ENCODE data around the gene CD38. TPM values are rescaled to one million over a fixed set of nuclear protein-coding genes. Genes with fewer than 3 reads are reported as not detected.
"Not testable (repeated sequence)": the region's sequence is repeated elsewhere in the genome, so short reads cannot be mapped to it uniquely, and the experiment has no call there.

The CD38 gene
- total RNA-seq, 2 donors from 2014 or later, result 0.78 to 2.6 TPM

DNA sequence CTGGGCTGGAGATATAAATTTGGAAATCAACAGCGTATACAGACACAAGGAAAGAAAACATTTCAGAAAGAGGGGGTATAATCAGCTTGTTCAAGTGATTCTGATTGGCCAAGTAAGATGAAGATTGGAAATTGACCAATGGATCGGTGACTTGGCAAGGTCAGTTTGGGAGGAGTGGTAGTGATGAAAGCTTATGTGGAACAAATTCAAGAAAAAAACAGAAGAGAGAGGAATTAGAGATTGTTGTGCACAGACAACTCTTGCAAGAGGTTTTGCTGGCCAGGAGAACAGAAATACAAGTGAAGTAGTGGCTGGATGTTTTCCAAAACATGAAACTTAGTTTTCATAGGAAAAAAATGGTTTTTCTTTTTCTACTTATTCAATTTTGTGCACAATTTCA is 16.3 kb downstream of the CD38 start:
- 76 to 81% methylated on average over 2 of the region's 2 CpGs for WGBS, 2 donors
- no peak for DNase-seq
- TF ChIP-seq POLR2A (IDR thresholded peaks at IDR 0.05), result no peak
- TF ChIP-seq, protein P1, sequence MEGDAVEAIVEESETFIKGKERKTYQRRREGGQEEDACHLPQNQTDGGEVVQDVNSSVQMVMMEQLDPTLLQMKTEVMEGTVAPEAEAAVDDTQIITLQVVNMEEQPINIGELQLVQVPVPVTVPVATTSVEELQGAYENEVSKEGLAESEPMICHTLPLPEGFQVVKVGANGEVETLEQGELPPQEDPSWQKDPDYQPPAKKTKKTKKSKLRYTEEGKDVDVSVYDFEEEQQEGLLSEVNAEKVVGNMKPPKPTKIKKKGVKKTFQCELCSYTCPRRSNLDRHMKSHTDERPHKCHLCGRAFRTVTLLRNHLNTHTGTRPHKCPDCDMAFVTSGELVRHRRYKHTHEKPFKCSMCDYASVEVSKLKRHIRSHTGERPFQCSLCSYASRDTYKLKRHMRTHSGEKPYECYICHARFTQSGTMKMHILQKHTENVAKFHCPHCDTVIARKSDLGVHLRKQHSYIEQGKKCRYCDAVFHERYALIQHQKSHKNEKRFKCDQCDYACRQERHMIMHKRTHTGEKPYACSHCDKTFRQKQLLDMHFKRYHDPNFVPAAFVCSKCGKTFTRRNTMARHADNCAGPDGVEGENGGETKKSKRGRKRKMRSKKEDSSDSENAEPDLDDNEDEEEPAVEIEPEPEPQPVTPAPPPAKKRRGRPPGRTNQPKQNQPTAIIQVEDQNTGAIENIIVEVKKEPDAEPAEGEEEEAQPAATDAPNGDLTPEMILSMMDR (IDR thresholded peaks at IDR 0.05), result no peak

GRCh38 chr4:15794905-15795304 is 16.8 kb downstream of the CD38 start:
- Histone ChIP-seq H3K36me3 (replicated peaks in 1 of 2; ENCODE audit: insufficient read depth in 1 of 2, low read depth in 2 of 2) (no peaks in the 10 kb centered on the region), H3K9me3 (no peaks in the 10 kb centered on the region), H3K4me3 (no peak overlapping the region), H3K27me3 (no peaks in the 10 kb centered on the region), H3K4me1 (no peaks in the 10 kb centered on the region), H3K27ac (no peak overlapping the region)
- 22 to 49% methylated on average over 1 of the region's 1 CpG for WGBS, 2 donors
- intact Hi-C loops (cut with DNase I), result no loop called here
- TF ChIP-seq, protein P1 (IDR thresholded peaks at IDR 0.05), result no peak
- no peak for TF ChIP-seq POLR2A (IDR thresholded peaks at IDR 0.05)
- ATAC-seq (no peak), DNase-seq (no peak)

More for the DNA sequence above, 16.3 kb downstream of the CD38 start:
- H3K27me3 ChIP-seq, result no peaks in the 10 kb centered on the region
- H3K4me1 ChIP-seq, result no peaks in the 10 kb centered on the region
- intact Hi-C loops (cut with DNase I), result no loop called here
- no peak overlapping the region for H3K4me3 ChIP-seq
- no peak overlapping the region for H3K27ac ChIP-seq
- no peaks in the 10 kb centered on the region for H3K9me3 ChIP-seq
- no peak for ATAC-seq
- no peaks in the 10 kb centered on the region for H3K36me3 ChIP-seq (replicated peaks in 1 of 2; ENCODE audit: insufficient read depth in 1 of 2, low read depth in 2 of 2)

GRCh38 chr4:15797320-15797719 is 19.2 kb downstream of the CD38 start:
- H3K36me3 ChIP-seq (replicated peaks in 1 of 2; ENCODE audit: insufficient read depth in 1 of 2, low read depth in 2 of 2), result no peaks in the 10 kb centered on the region
- no peaks in the 10 kb centered on the region for H3K27me3 ChIP-seq
- H3K4me3 ChIP-seq, result no peak overlapping the region
- no peaks in the 10 kb centered on the region for H3K4me1 ChIP-seq
- no peaks in the 10 kb centered on the region for H3K9me3 ChIP-seq
- DNase-seq, result no peak
- TF ChIP-seq, protein P1 (IDR thresholded peaks at IDR 0.05), result no peak
- intact Hi-C loops (cut with DNase I), result no loop called here
- no peak for ATAC-seq
- WGBS, 2 donors, result 59 to 71% methylated on average over 5 of the region's 5 CpGs
- no peak overlapping the region for H3K27ac ChIP-seq

GRCh38 chr4:15799141-15799540 is 21.0 kb downstream of the CD38 start:
- 64 to 72% methylated on average over 4 of the region's 4 CpGs for WGBS, 2 donors

GRCh38 chr4:15799701-15800100 is 21.6 kb downstream of the CD38 start:
- H3K27ac ChIP-seq, result no peak overlapping the region
- H3K4me1 ChIP-seq, result no peaks in the 10 kb centered on the region
- no peaks in the 10 kb centered on the region for H3K36me3 ChIP-seq (replicated peaks in 1 of 2; ENCODE audit: insufficient read depth in 1 of 2, low read depth in 2 of 2)
- H3K4me3 ChIP-seq, result no peak overlapping the region
- H3K27me3 ChIP-seq, result no peaks in the 10 kb centered on the region
- DNase-seq (no peak), ATAC-seq (no peak)
- intact Hi-C loops (cut with DNase I), result no loop called here
- H3K9me3 ChIP-seq, result no peaks in the 10 kb centered on the region
- 29 to 49% methylated on average over 2 of the region's 2 CpGs for WGBS, 2 donors
- no peak for TF ChIP-seq POLR2A (IDR thresholded peaks at IDR 0.05)
- TF ChIP-seq, protein P1 (IDR thresholded peaks at IDR 0.05), result no peak

More at GRCh38 chr4:15799141-15799540, 21.0 kb downstream of the CD38 start:
- Histone ChIP-seq H3K4me3 (no peak overlapping the region), H3K4me1 (no peaks in the 10 kb centered on the region), H3K36me3 (replicated peaks in 1 of 2; ENCODE audit: insufficient read depth in 1 of 2, low read depth in 2 of 2) (no peaks in the 10 kb centered on the region), H3K27ac (no peak overlapping the region), H3K9me3 (no peaks in the 10 kb centered on the region), H3K27me3 (no peaks in the 10 kb centered on the region)
- intact Hi-C loops (cut with DNase I), result no loop called here
- DNase-seq (no peak), ATAC-seq (no peak)
- TF ChIP-seq POLR2A (IDR thresholded peaks at IDR 0.05), result no peak
- TF ChIP-seq, protein P1 (IDR thresholded peaks at IDR 0.05), result no peak

DNA sequence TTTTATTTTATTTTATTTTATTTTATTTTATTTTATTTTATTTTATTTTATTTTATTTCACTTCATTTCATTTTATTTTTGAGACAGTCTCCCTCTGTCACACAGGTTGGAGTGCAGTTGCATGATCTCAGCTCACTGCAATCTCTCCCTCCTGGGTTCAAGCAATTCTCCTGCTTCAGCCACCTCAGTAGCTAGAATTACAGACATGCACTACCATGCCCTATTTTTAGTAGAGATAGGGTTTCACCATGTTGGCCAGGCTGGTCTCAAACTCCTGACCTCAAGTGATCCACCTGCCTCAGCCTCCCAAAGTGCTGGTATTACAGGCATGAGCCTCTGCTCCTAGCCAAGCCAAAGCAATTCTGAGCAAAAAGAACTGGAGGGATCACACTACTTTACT is 24.4 kb downstream of the CD38 start:
- ATAC-seq; intact Hi-C loops (cut with DNase I); H3K4me3 ChIP-seq; H3K27me3 ChIP-seq; H3K36me3 ChIP-seq (replicated peaks in 1 of 2; ENCODE audit: insufficient read depth in 1 of 2, low read depth in 2 of 2); DNase-seq; H3K9me3 ChIP-seq; H3K27ac ChIP-seq; H3K4me1 ChIP-seq: not testable (repeated sequence)

All from body of pancreas (tissue), 4 donors.